Upper lobe of left lung (tissue), 6 donors: ENCODE measurements around the gene MAP6. TPM values are rescaled to one million over a fixed set of nuclear protein-coding genes. Genes with fewer than 3 reads are reported as not detected.

ENCODE experiments used
- ATAC-seq, 2 donors: fragments of 200-7000 bp; cut with Tn5 transposase; one replicate each; pipeline ENCODE4 v1.9.1; 2022; ENCODE audit warnings: mild to moderate bottlenecking in 2 of 2, moderate library complexity in 2 of 2; ENCODE audit not compliant: low FRiP score in 2 of 2
- DNase-seq, 2 donors: peaks; one replicate each; pipeline ENCODE4 v3.0.0-alpha.2; 2019 to 2020
- H3K27ac ChIP-seq, 4 donors: fragments of 200-600 bp; sonication (generic); one replicate each; pipeline ENCODE4 v1.5.1; 2016 to 2019
- H3K27me3 ChIP-seq, 4 donors: fragments of 200-600 bp; sonication (generic); one replicate each; pipeline ENCODE4 v1.5.1; 2017 to 2019
- H3K36me3 ChIP-seq, 4 donors: fragments of 200-600 bp; sonication (generic); one replicate each; pipeline ENCODE4 v1.5.1; 2016 to 2019
- H3K4me1 ChIP-seq, 4 donors: fragments of 200-600 bp; sonication (generic); one replicate each; pipeline ENCODE4 v1.5.1; 2018 to 2019
- H3K4me3 ChIP-seq, 4 donors: fragments of 200-600 bp; sonication (generic); one replicate each; pipeline ENCODE4 v1.5.1; 2017 to 2019; ENCODE audit warnings: mild to moderate bottlenecking in 2 of 4, moderate library complexity in 1 of 4
- H3K9me3 ChIP-seq, 4 donors: fragments of 200-600 bp; sonication (generic); one replicate each; pipeline ENCODE4 v1.5.1; 2018 to 2019
- EP300 ChIP-seq, 4 donors: sonication (generic); formaldehyde crosslinking; IDR thresholded peaks; one replicate each; pipeline ENCODE4 v1.5.1; 2017; ENCODE audit warnings: antibody characterized with exemption in 4 of 4, control low read depth in 2 of 4
- POLR2A ChIP-seq, 4 donors: fragments of 450-650 bp; IDR thresholded peaks; one replicate each; pipeline ENCODE4 v1.5.1; 2016 to 2017; ENCODE audit warnings: antibody characterized with exemption in 4 of 4, mild to moderate bottlenecking in 2 of 4
- POLR2AphosphoS5 ChIP-seq, 2 donors: sonication (generic); formaldehyde crosslinking; IDR thresholded peaks; one replicate each; pipeline ENCODE4 v1.5.1; 2017; ENCODE audit warnings: antibody characterized with exemption in 2 of 2
- WGBS, 2 donors: methylation state at CpG; one replicate each; pipeline ENCODE4 v1.1.5; 2017 to 2018; 5-methylcytosine and 5-hydroxymethylcytosine counted together
- total RNA-seq, 6 donors: library from RNA; depleted of rRNA in 4 of 6; stranded (reverse); fragments of >200 nt in 4 of 6; gene quantifications; one replicate each; pipeline versions ENCODE4 v1.1.0 to v1.2.1, GENCODE V29; 2016 to 2021
- TF ChIP-seq, protein P1 (sequence below), 6 experiments: fragments of 450-650 bp in 4 of 6; fragments of 200-600 bp in 2 of 6; sonication (generic) in 2 of 6; IDR thresholded peaks; one replicate each; pipeline ENCODE4 v1.5.1; 2016 to 2019; ENCODE audit warnings: antibody characterized with exemption in 6 of 6
- donor health status: DM: no; HTN: no; CAD: no; lungs with moderate emphysema.
- donor health status: DM: no; HTN: yes; CAD: no; lungs with severe emphysema.

Gene MAP6
- total RNA-seq, 6 donors from 2014 or later, result 3.5 to 17.6 (median 8.9) TPM

DNA sequence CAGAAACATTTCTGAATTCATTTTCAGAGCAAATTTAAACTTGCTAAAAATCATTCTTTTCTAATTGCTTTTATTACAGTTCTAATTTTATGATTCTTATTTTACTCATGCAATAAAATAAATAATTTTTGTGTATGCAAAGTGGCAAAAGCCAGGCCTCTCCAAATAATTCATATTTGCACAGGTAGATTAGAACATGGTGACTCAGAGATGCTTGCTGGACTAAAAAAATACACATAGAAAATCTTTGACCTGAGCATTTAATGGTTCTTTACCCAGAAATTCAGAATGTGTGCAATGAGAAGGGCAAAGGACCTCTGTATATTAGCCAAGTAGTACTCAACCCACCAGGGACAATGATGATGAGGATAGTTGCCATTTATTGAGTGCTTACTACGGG is 15.3 kb downstream of the MAP6 start:
- ATAC-seq (no peak), DNase-seq (no peak)
- no peak overlapping the region for H3K4me3 ChIP-seq
- no peaks in the 10 kb centered on the region for H3K9me3 ChIP-seq
- no peaks in the 10 kb centered on the region for H3K36me3 ChIP-seq
- TF ChIP-seq, protein P1, sequence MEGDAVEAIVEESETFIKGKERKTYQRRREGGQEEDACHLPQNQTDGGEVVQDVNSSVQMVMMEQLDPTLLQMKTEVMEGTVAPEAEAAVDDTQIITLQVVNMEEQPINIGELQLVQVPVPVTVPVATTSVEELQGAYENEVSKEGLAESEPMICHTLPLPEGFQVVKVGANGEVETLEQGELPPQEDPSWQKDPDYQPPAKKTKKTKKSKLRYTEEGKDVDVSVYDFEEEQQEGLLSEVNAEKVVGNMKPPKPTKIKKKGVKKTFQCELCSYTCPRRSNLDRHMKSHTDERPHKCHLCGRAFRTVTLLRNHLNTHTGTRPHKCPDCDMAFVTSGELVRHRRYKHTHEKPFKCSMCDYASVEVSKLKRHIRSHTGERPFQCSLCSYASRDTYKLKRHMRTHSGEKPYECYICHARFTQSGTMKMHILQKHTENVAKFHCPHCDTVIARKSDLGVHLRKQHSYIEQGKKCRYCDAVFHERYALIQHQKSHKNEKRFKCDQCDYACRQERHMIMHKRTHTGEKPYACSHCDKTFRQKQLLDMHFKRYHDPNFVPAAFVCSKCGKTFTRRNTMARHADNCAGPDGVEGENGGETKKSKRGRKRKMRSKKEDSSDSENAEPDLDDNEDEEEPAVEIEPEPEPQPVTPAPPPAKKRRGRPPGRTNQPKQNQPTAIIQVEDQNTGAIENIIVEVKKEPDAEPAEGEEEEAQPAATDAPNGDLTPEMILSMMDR (IDR thresholded peaks at IDR 0.05), result no peak
- TF ChIP-seq EP300 (IDR thresholded peaks at IDR 0.05), result no peak
- TF ChIP-seq POLR2AphosphoS5 (IDR thresholded peaks at IDR 0.05), result no peak
- TF ChIP-seq POLR2A (IDR thresholded peaks at IDR 0.05), result no peak
- no peaks in the 10 kb centered on the region for H3K27me3 ChIP-seq
- H3K27ac ChIP-seq, result no peak overlapping the region
- WGBS, 2 donors, result 86 to 93% methylated on average over 1 of the region's 1 CpG
- H3K4me1 ChIP-seq, result no peaks in the 10 kb centered on the region

DNA sequence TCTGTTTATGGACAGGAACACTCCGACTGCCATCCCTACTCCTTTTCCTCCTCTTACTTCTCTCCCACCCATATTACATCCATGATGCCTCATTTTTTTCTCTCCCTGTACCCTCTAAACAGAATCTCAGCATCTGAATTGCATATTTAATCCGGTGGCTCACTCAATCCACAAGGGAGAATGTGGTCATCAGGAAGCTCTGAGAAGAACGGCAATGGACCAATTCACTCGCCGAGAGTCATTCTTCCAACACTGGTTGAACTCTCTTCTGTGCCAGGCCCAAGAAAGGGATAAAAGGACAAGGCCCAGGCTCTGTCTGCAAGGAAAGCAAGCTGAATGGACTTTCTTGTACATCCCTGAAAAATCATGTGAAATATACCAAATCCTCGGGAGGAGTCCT is 15.9 kb downstream of the MAP6 start:
- no peak for TF ChIP-seq POLR2AphosphoS5 (IDR thresholded peaks at IDR 0.05)
- TF ChIP-seq POLR2A (IDR thresholded peaks at IDR 0.05), result no peak
- TF ChIP-seq, protein P1 (IDR thresholded peaks at IDR 0.05), result no peak
- no peak for TF ChIP-seq EP300 (IDR thresholded peaks at IDR 0.05)
- Histone ChIP-seq H3K4me3 (no peak overlapping the region), H3K36me3 (no peaks in the 10 kb centered on the region), H3K27me3 (no peaks in the 10 kb centered on the region), H3K4me1 (no peaks in the 10 kb centered on the region), H3K27ac (no peak overlapping the region), H3K9me3 (no peaks in the 10 kb centered on the region)
- ATAC-seq, result no peak
- no peak for DNase-seq
- WGBS, 2 donors, result 90 to 93% methylated on average over 6 of the region's 6 CpGs

DNA sequence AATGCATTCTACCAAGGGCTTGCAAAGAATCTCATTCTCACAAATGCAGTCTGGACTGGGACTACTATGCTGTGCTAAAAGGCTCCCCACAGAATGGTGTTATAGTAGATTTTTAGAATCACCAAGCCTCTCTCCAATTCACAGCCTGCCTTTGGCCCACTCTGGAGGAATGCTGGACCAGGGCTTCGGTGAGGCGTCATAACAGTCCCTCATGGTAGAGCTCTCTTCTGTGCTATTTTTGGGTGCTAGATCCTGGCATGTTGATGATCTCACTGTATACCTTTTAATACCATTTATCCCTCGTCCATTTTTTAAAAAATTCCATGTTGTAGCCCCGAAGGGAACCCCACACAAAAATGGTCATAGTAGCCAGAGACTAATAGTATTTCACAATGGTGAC is 17.6 kb downstream of the MAP6 start:
- DNase-seq (no peak), ATAC-seq (no peak)
- Histone ChIP-seq H3K9me3 (no peaks in the 10 kb centered on the region), H3K27me3 (no peaks in the 10 kb centered on the region), H3K27ac (no peak overlapping the region), H3K4me3 (no peak overlapping the region), H3K4me1 (no peaks in the 10 kb centered on the region), H3K36me3 (no peaks in the 10 kb centered on the region)
- WGBS, 2 donors, result 84 to 87% methylated on average over 4 of the region's 4 CpGs
- no peak for TF ChIP-seq POLR2AphosphoS5 (IDR thresholded peaks at IDR 0.05)
- TF ChIP-seq POLR2A (IDR thresholded peaks at IDR 0.05), result no peak
- TF ChIP-seq, protein P1 (IDR thresholded peaks at IDR 0.05), result no peak

DNA sequence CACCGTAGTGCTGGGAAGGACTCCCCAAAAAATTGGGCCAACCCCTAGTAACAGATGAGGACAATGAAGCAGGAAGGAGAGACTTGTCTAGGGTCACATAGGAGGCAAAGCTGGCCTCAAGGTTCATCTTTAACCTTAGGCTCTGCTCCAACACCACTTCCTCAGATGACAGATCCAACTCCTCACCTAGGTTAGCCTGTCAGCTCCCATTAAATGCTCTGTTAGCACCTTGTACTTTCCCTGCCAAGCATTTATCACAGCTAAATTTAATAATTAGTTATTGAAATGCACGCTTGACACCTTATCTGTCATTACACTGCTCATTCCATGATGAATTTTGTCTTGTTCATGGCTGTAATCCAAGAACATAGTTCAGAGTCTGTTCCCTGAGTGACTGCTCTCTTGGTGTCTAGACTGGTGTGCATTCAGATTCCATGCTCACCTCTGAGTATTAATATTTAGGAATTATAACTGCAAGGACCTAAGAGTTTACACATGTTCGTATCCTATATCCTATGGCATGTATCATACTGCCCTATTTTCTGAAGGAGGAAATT is 18.6 kb downstream of the MAP6 start:
- Histone ChIP-seq H3K4me3 (no peak overlapping the region), H3K27ac (no peak overlapping the region), H3K36me3 (no peaks in the 10 kb centered on the region), H3K9me3 (no peaks in the 10 kb centered on the region), H3K4me1 (no peaks in the 10 kb centered on the region), H3K27me3 (no peaks in the 10 kb centered on the region)
- WGBS, 2 donors, result 89 to 96% methylated on average over 3 of the region's 3 CpGs
- ATAC-seq (no peak), DNase-seq (no peak)
- TF ChIP-seq POLR2AphosphoS5 (IDR thresholded peaks at IDR 0.05), result no peak
- TF ChIP-seq EP300 (IDR thresholded peaks at IDR 0.05), result no peak
- TF ChIP-seq, protein P1 (IDR thresholded peaks at IDR 0.05), result no peak
- TF ChIP-seq POLR2A (IDR thresholded peaks at IDR 0.05), result no peak

DNA sequence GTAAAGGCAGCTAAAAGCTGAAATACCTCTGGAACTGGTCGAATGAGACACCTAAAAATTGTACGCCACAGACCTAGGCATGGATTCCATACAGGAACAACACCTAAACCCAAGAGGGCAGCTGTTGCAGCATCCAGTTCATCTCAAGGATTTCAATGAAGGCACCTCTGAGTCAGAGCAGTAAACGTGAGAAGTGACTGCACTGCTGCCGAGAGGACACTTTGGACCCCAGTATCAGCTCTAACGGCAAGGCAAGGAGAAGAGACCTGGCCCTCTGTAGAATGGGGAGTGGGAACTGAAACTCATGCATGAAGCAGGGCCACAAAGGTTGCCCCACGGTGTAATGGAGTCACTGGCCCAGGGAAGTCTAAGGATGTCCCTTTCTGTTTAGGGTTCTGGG is 23.9 kb downstream of the MAP6 start:
- TF ChIP-seq, protein P1 (IDR thresholded peaks at IDR 0.05), result no peak
- TF ChIP-seq POLR2AphosphoS5 (IDR thresholded peaks at IDR 0.05), result no peak
- TF ChIP-seq EP300 (IDR thresholded peaks at IDR 0.05), result no peak
- TF ChIP-seq POLR2A (IDR thresholded peaks at IDR 0.05), result no peak
- Histone ChIP-seq H3K36me3 (no peaks in the 10 kb centered on the region), H3K27me3 (no peaks in the 10 kb centered on the region), H3K4me1 (peaks cover 0 to 4% (median 3%) of the 10 kb centered on the region in 4 donors), H3K9me3 (no peaks in the 10 kb centered on the region), H3K27ac (no peak overlapping the region), H3K4me3 (no peak overlapping the region)
- ATAC-seq, result no peak
- WGBS, 2 donors, result 78 to 89% methylated on average over 6 of the region's 6 CpGs
- no peak for DNase-seq
